Rectal smooth muscle tissue (tissue), 1 donor: ENCODE results near the gene ANO7.
A peak's percentile ranks its signal among the peaks of the same experiment; 100 is the strongest.

Experiments used
- H3K27ac ChIP-seq: one replicate; pipeline ENCODE4 v1.7.0; 2013; ENCODE audit warnings: low read depth, low read length, inconsistent platforms
- H3K27me3 ChIP-seq: one replicate; pipeline ENCODE4 v1.7.0; 2013; ENCODE audit warnings: low read length; ENCODE audit not compliant: control insufficient read depth, insufficient read depth
- H3K36me3 ChIP-seq: one replicate; pipeline ENCODE4 v1.7.0; 2013; ENCODE audit warnings: low read length; ENCODE audit not compliant: control insufficient read depth, insufficient read depth
- H3K4me1 ChIP-seq: one replicate; pipeline ENCODE4 v1.7.0; 2013; ENCODE audit warnings: low read length; ENCODE audit not compliant: control insufficient read depth, insufficient read depth
- H3K4me3 ChIP-seq: one replicate; pipeline ENCODE4 v1.7.0; 2013; ENCODE audit warnings: low read length
- H3K9ac ChIP-seq: one replicate; pipeline ENCODE4 v1.7.0; 2013; ENCODE audit warnings: low read length

The ANO7 gene

GRCh38 chr2:241188361-241189092 is at the start of gene ANO7:
TSS of gene ANO7 (plus strand) at chr2:241188677. CDS start at chr2:241190064, 1,387 bp downstream.
- Histone ChIP-seq H3K4me1 (no peaks in the 10 kb centered on the region), H3K27me3 (no peaks in the 10 kb centered on the region), H3K27ac (no peak within 1 kb of the TSS), H3K9ac (no peak within 1 kb of the TSS), H3K4me3 (peak within 1 kb of the TSS; percentile 2), H3K36me3 (no peaks in the 10 kb centered on the region)

GRCh38 chr2:241139531-241140444 is 48.7 kb upstream of the ANO7 start:
- no peaks in the 10 kb centered on the region for H3K36me3 ChIP-seq
- no peak overlapping the region for H3K4me3 ChIP-seq
- H3K27ac ChIP-seq, result no peak overlapping the region
- H3K4me1 ChIP-seq, result no peaks in the 10 kb centered on the region
- H3K9ac ChIP-seq, result no peak overlapping the region
- H3K27me3 ChIP-seq, result no peaks in the 10 kb centered on the region

GRCh38 chr2:241140445-241140840 is 48.0 kb upstream of the ANO7 start:
- Histone ChIP-seq H3K36me3 (no peaks in the 10 kb centered on the region), H3K4me1 (no peaks in the 10 kb centered on the region), H3K27me3 (no peaks in the 10 kb centered on the region)

GRCh38 chr2:241141214-241141770 is 47.2 kb upstream of the ANO7 start:
- Histone ChIP-seq H3K27me3 (no peaks in the 10 kb centered on the region), H3K27ac (no peak overlapping the region), H3K36me3 (no peaks in the 10 kb centered on the region), H3K9ac (no peak overlapping the region), H3K4me3 (no peak overlapping the region), H3K4me1 (no peaks in the 10 kb centered on the region)

More at GRCh38 chr2:241140445-241140840, 48.0 kb upstream of the ANO7 start:
- Histone ChIP-seq H3K4me3 (no peak overlapping the region), H3K27ac (no peak overlapping the region), H3K9ac (no peak overlapping the region)

GRCh38 chr2:241142063-241142462 is 46.4 kb upstream of the ANO7 start:
- no peak overlapping the region for H3K4me3 ChIP-seq
- no peaks in the 10 kb centered on the region for H3K27me3 ChIP-seq
- H3K9ac ChIP-seq, result no peak overlapping the region
- no peak overlapping the region for H3K27ac ChIP-seq
- H3K36me3 ChIP-seq, result no peaks in the 10 kb centered on the region
- no peaks in the 10 kb centered on the region for H3K4me1 ChIP-seq

GRCh38 chr2:241142593-241142992 is 45.9 kb upstream of the ANO7 start:
- Histone ChIP-seq H3K36me3 (no peaks in the 10 kb centered on the region), H3K4me3 (no peak overlapping the region), H3K4me1 (no peaks in the 10 kb centered on the region), H3K9ac (no peak overlapping the region), H3K27ac (no peak overlapping the region), H3K27me3 (no peaks in the 10 kb centered on the region)

- Histone ChIP-seq H3K4me1 (peaks cover 6% of the 10 kb centered on the region), H3K4me3 (no peak overlapping the region), H3K27ac (no peak overlapping the region), H3K36me3 (no peaks in the 10 kb centered on the region), H3K27me3 (no peaks in the 10 kb centered on the region), H3K9ac (no peak overlapping the region)
Observed at GRCh38 chr2:241146286-241146685, 42.2 kb upstream of the ANO7 start.

GRCh38 chr2:241147336-241147735 is 41.1 kb upstream of the ANO7 start:
- Histone ChIP-seq H3K36me3 (no peaks in the 10 kb centered on the region), H3K9ac (no peak overlapping the region), H3K4me3 (no peak overlapping the region), H3K27me3 (no peaks in the 10 kb centered on the region), H3K27ac (no peak overlapping the region), H3K4me1 (peaks cover 6% of the 10 kb centered on the region)

- Histone ChIP-seq H3K27ac (no peak overlapping the region), H3K4me1 (peaks cover 6% of the 10 kb centered on the region), H3K4me3 (peak overlapping the region; percentile 89), H3K36me3 (no peaks in the 10 kb centered on the region), H3K27me3 (no peaks in the 10 kb centered on the region), H3K9ac (no peak overlapping the region)
Observed at GRCh38 chr2:241148239-241148638, 40.2 kb upstream of the ANO7 start.

- Histone ChIP-seq H3K27me3 (no peaks in the 10 kb centered on the region), H3K27ac (peak within 1 kb of the TSS; percentile 52), H3K4me3 (peak within 1 kb of the TSS; percentile 89), H3K36me3 (no peaks in the 10 kb centered on the region), H3K9ac (no peak within 1 kb of the TSS), H3K4me1 (peaks cover 6% of the 10 kb centered on the region)
Observed at GRCh38 chr2:241148891-241149674, 39.4 kb upstream of the ANO7 start, which contains the start of gene PASK. TSS of gene PASK (minus strand) at chr2:241149472. CDS start at chr2:241143032, 6,440 bp downstream.

- Histone ChIP-seq H3K36me3 (no peaks in the 10 kb centered on the region), H3K4me1 (peaks cover 6% of the 10 kb centered on the region), H3K27me3 (no peaks in the 10 kb centered on the region), H3K27ac (no peak overlapping the region), H3K9ac (no peak overlapping the region), H3K4me3 (peak overlapping the region; percentile 89)
Observed at GRCh38 chr2:241149675-241149924, 38.9 kb upstream of the ANO7 start.
